ENCODE measurements around the gene ZNF326. TPM values are rescaled to one million over a fixed set of nuclear protein-coding genes. Genes with fewer than 3 reads are reported as not detected.
A peak's percentile ranks its signal among the peaks of the same experiment; 100 is the strongest.
"Not testable (repeated sequence)": the region's sequence is repeated elsewhere in the genome, so short reads cannot be mapped to it uniquely, and the experiment has no call there.

ZNF326 gene
- total RNA-seq, 4 donors from 2014 or later: 10.8 to 34.1 (median 17.0) TPM

- TF ChIP-seq CTCF (IDR thresholded peaks at IDR 0.05): no peak
- no peak for TF ChIP-seq POLR2A (IDR thresholded peaks at IDR 0.05)
- no peak for TF ChIP-seq EP300 (IDR thresholded peaks at IDR 0.05)
- no peak for TF ChIP-seq POLR2AphosphoS5 (IDR thresholded peaks at IDR 0.05)
- Histone ChIP-seq H3K4me1 (peaks cover 21% of the 10 kb centered on the region), H3K4me3 (peak overlapping the region; percentile 66), H3K27ac (no peak overlapping the region), H3K9me3 (no peaks in the 10 kb centered on the region), H3K27me3 (no peaks in the 10 kb centered on the region), H3K36me3 (no peaks in the 10 kb centered on the region)
- DNase-seq (ENCODE audit: low spot score in 2 of 2): no peak
- 42% methylated on average over 9 of the region's 9 CpGs for WGBS
Observed at GRCh38 chr1:89996450-89997110, 1.7 kb downstream of the ZNF326 start.

GRCh38 chr1:89997152-89997551, 2.2 kb downstream of the ZNF326 start:
- H3K4me3 ChIP-seq; H3K9me3 ChIP-seq; DNase-seq (ENCODE audit: low spot score in 2 of 2); H3K27me3 ChIP-seq; H3K27ac ChIP-seq; H3K36me3 ChIP-seq: not testable (repeated sequence)
- H3K4me1 ChIP-seq: peaks cover 21% of the 10 kb centered on the region
- WGBS: 83% methylated on average over 4 of the region's 4 CpGs

DNA sequence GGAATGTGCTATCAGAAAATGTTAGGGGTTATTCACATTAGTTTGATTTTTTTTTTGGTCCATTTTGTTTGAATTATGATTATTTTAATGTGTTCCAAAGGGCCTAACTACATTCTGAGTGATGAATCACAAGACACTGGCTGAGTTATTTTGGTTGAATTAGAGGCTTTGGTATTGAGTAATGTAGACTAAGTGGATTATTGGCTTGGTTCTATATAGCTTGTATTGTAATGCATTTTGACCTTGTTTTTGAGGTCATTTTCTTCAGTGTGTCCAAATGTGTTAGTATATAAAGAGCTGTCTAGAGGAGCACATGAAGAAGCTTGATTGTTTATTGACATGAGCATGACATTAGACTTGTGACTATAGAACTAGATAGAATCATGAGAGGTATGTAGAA, 3.4 kb downstream of the ZNF326 start:
- DNase-seq (ENCODE audit: low spot score in 2 of 2): no peak
- Histone ChIP-seq H3K4me3 (no peak overlapping the region), H3K4me1 (peaks cover 25% of the 10 kb centered on the region), H3K27ac (no peak overlapping the region), H3K27me3 (no peaks in the 10 kb centered on the region), H3K9me3 (no peaks in the 10 kb centered on the region), H3K36me3 (no peaks in the 10 kb centered on the region)
- TF ChIP-seq CTCF (IDR thresholded peaks at IDR 0.05) (no peak), EP300 (IDR thresholded peaks at IDR 0.05) (no peak), POLR2A (IDR thresholded peaks at IDR 0.05) (no peak), POLR2AphosphoS5 (IDR thresholded peaks at IDR 0.05) (no peak)

DNA sequence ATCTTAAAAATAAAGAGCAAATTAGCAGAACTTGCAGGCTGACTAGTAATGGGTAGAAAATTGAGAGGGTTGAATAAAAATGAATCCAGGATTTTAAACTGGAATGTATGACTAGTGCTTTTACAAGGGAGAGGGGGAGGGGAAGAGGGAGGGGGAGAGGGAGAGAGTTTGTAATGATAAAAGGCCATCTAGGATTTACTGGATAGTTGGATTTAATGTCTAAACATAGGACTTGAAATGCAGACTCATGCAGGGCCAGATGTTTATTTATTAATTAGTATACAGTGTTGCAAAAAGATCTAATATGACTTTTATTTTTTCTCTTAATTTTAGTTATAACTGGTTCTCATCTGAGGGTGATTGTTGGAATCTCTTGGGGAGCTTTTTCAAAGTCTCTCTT, 4.3 kb downstream of the ZNF326 start:
- peaks cover 30% of the 10 kb centered on the region for H3K4me1 ChIP-seq
- TF ChIP-seq POLR2A (IDR thresholded peaks at IDR 0.05) (no peak), POLR2AphosphoS5 (IDR thresholded peaks at IDR 0.05) (no peak), EP300 (IDR thresholded peaks at IDR 0.05) (no peak), CTCF (IDR thresholded peaks at IDR 0.05) (no peak)

DNA sequence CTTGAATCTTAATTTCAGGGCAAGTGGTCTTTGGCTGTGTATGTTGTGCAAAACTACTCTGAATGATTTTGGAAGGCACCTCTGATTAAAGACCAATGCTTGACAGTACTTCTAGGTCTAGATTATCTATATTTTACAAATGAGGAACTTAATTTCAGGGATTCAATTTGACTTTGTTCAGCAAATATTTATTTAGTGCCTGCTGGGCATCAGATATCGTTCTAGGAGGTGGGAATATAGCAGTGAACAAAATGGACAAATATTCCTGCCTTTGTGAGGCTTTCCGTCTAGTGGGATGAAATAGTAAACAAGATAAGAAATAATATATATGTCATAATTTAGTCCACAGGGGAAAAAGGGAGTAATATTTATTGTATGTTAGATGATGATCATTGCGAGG, 4.7 kb downstream of the ZNF326 start:
- WGBS: 91% methylated on average over 3 of the region's 3 CpGs
- TF ChIP-seq POLR2A (IDR thresholded peaks at IDR 0.05) (no peak), EP300 (IDR thresholded peaks at IDR 0.05) (no peak), POLR2AphosphoS5 (IDR thresholded peaks at IDR 0.05) (no peak)
- H3K27me3 ChIP-seq: no peaks in the 10 kb centered on the region
- H3K4me1 ChIP-seq: peaks cover 27% of the 10 kb centered on the region
- no peaks in the 10 kb centered on the region for H3K9me3 ChIP-seq
- H3K4me3 ChIP-seq: no peak overlapping the region
- no peak for DNase-seq (ENCODE audit: low spot score in 2 of 2)
- H3K27ac ChIP-seq: no peak overlapping the region
- H3K36me3 ChIP-seq: no peaks in the 10 kb centered on the region

More for the DNA sequence above, 4.3 kb downstream of the ZNF326 start:
- Histone ChIP-seq H3K27ac (no peak overlapping the region), H3K9me3 (no peaks in the 10 kb centered on the region), H3K36me3 (no peaks in the 10 kb centered on the region), H3K27me3 (no peaks in the 10 kb centered on the region), H3K4me3 (no peak overlapping the region)
- no peak for DNase-seq (ENCODE audit: low spot score in 2 of 2)

DNA sequence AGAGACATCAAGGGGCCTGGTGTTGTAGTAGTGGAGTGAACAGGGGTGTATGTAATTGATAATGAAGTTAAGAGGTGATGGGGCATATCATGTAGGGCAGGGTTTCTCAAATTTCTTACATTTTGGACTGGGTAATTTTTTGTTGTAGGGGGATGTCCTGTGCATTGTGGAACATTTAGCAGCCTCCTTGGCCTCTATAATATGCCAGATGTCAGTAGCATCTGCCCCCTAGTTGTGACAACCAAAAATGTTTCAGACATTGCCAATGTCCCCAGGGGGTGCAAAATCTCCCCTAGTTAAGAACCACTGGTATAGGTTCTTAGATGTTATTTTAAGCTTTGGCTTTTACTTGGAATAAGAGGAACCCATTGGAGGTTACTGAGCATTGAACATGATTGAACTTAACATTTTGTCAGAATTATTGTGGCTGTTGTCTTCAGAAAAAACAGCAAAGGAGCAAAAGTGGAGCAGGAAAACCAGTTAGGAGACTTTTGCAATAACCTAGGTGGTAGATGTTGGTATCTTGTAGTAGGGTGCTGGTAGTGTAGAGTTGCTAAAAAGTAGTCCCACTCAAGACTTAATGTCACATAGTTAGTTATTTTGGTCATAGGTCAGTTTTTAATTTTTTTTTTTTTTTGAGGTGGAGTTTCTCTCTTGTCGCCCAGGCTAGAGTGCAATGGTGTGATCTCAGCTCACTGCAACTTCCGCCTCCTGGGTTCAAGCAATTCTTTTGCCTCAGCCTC, 6.2 kb downstream of the ZNF326 start:
- DNase-seq (ENCODE audit: low spot score in 2 of 2): no peak
- no peak for TF ChIP-seq POLR2A (IDR thresholded peaks at IDR 0.05)
- no peak for TF ChIP-seq EP300 (IDR thresholded peaks at IDR 0.05)
- TF ChIP-seq POLR2AphosphoS5 (IDR thresholded peaks at IDR 0.05): no peak
- TF ChIP-seq CTCF (IDR thresholded peaks at IDR 0.05): no peak
- no peak overlapping the region for H3K4me3 ChIP-seq
- H3K36me3 ChIP-seq: no peaks in the 10 kb centered on the region
- no peaks in the 10 kb centered on the region for H3K27me3 ChIP-seq
- no peak overlapping the region for H3K27ac ChIP-seq
- H3K4me1 ChIP-seq: peaks cover 26% of the 10 kb centered on the region
- 91% methylated on average over 2 of the region's 2 CpGs for WGBS
- H3K9me3 ChIP-seq: no peaks in the 10 kb centered on the region

Data from suprapubic skin (tissue), 4 donors.